ENCODE data around the gene ATXN1. TPM values are rescaled to one million over a fixed set of nuclear protein-coding genes. Genes with fewer than 3 reads are reported as not detected.

ATXN1 gene
- total RNA-seq, 1 experiment from 2014 or later = 8.1 TPM

GRCh38 chr6:16333580-16333979, 427.7 kb downstream of the ATXN1 start:
- Mint-ChIP-seq H3K36me3 (no peaks in the 10 kb centered on the region), H3K9me3 (no peaks in the 10 kb centered on the region), H3K27ac (no peak overlapping the region), H3K4me3 (no peak overlapping the region), H3K4me1 (peaks cover 6% of the 10 kb centered on the region), H3K27me3 (ENCODE audit: low read depth) (no peaks in the 10 kb centered on the region)
- ATAC-seq (no peak), DNase-seq (ENCODE audit: low spot score) (no peak)
- TF ChIP-seq ZBTB43 (CRISPR knock-in tag; IDR thresholded peaks at IDR 0.05) (no peak), NR3C1 (CRISPR knock-in tag; conservative IDR thresholded peaks at IDR 0.05; ENCODE audit: low read depth) (no peak), CREM (CRISPR knock-in tag; IDR thresholded peaks at IDR 0.05) (no peak), AFF4 (CRISPR knock-in tag; IDR thresholded peaks at IDR 0.05; ENCODE audit: borderline replicate concordance) (no peak), JAZF1 (CRISPR knock-in tag; IDR thresholded peaks at IDR 0.05) (no peak), FOXJ3 (CRISPR knock-in tag; IDR thresholded peaks at IDR 0.05; ENCODE audit: borderline replicate concordance) (no peak), RORB (CRISPR knock-in tag; IDR thresholded peaks at IDR 0.05) (no peak), MXD4 (CRISPR knock-in tag; IDR thresholded peaks at IDR 0.05; ENCODE audit: borderline replicate concordance) (no peak), FOXK1 (CRISPR knock-in tag; IDR thresholded peaks at IDR 0.05) (no peak), NR1H2 (CRISPR knock-in tag; IDR thresholded peaks at IDR 0.05) (no peak), TEAD4 (CRISPR knock-in tag; IDR thresholded peaks at IDR 0.05) (no peak), USF2 (CRISPR knock-in tag; IDR thresholded peaks at IDR 0.05) (no peak), ZBTB21 (CRISPR knock-in tag; IDR thresholded peaks at IDR 0.05; ENCODE audit: borderline replicate concordance) (no peak)
- POLR2A ChIA-PET = no interaction called here
- CTCF ChIA-PET = interaction anchor here (1.2 to 3.3 kb wide), 3 partner anchors 48 to 430 kb away, joined by 4 to 61 read pairs (median 14); no protein-coding TSS in a partner anchor

- H3K4me3 Mint-ChIP-seq = no peak overlapping the region
- TF ChIP-seq ZNF219 (CRISPR knock-in tag; IDR thresholded peaks at IDR 0.05; ENCODE audit: borderline replicate concordance) = no peak
- TF ChIP-seq FOXJ3 (CRISPR knock-in tag; IDR thresholded peaks at IDR 0.05; ENCODE audit: borderline replicate concordance) = no peak
- peak; percentile 84 for TF ChIP-seq CTCF (IDR thresholded peaks at IDR 0.05)
- no peak for TF ChIP-seq CREM (CRISPR knock-in tag; IDR thresholded peaks at IDR 0.05)
- POLR2A ChIA-PET = interaction anchor here (1.1 kb wide), 1 partner anchor 430 kb away, joined by 3 read pairs; no protein-coding TSS in a partner anchor
- no peak overlapping the region for H3K27ac Mint-ChIP-seq
- peaks cover 5% of the 10 kb centered on the region for H3K4me1 Mint-ChIP-seq
- ATAC-seq (peak; percentile 98), DNase-seq (ENCODE audit: low spot score) (peak; percentile 88)
- no peaks in the 10 kb centered on the region for H3K27me3 Mint-ChIP-seq (ENCODE audit: low read depth)
- no peaks in the 10 kb centered on the region for H3K36me3 Mint-ChIP-seq
- CTCF ChIA-PET = interaction anchor here (0.6 to 3.3 kb wide), 41 partner anchors 9 to 495 kb away, joined by 3 to 61 read pairs (median 5); partner anchors contain the start of gene ATXN1
- no peaks in the 10 kb centered on the region for H3K9me3 Mint-ChIP-seq
These were observed 429.1 kb downstream of the ATXN1 start for GRCh38 chr6:16332175-16332542.

All from WTC11 (cell line).